Inflammatory macrophage treated with lipopolysaccharide for 1 hour (primary cell): ENCODE data around the gene KCNMB2.

Experiments
- DNase-seq, 2 donors: peaks; one replicate each; pipeline ENCODE4 v3.0.0-alpha.2; 2020 to 2022

KCNMB2 gene

DNA sequence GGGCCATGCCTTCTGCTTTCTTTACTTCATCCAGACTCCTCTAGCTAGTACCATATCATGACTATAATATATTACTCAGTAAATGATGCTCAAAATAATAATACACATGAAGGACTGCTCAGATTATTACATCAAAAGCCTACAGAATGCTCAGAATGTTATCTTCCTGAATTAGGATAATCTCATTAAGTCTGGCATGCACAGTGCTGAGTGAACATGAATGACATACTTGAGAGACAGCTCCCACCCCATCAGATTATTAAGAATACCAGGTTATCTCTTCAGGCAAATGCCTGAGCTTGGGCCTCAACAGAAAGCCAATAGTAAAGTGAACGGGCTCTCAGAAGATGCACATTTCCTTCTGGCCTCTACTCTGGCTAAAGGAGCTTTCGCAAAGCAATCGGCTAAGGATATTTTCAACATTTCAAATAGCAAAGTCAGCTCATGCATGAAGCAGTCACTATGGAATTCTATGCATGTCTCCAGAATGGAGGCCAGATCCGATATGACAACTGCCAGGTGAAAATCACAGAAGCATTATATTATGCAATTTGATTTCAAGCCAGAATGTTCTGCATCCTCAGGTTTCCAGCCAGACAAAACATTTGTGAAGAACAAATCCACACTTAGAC, 122.6 kb downstream of the KCNMB2 start:
- DNase-seq = no peak

GRCh38 chr3:178663201-178663934, 127.1 kb downstream of the KCNMB2 start:
- DNase-seq = no peak

GRCh38 chr3:178665747-178666146, 129.5 kb downstream of the KCNMB2 start:
- DNase-seq = no peak

DNA sequence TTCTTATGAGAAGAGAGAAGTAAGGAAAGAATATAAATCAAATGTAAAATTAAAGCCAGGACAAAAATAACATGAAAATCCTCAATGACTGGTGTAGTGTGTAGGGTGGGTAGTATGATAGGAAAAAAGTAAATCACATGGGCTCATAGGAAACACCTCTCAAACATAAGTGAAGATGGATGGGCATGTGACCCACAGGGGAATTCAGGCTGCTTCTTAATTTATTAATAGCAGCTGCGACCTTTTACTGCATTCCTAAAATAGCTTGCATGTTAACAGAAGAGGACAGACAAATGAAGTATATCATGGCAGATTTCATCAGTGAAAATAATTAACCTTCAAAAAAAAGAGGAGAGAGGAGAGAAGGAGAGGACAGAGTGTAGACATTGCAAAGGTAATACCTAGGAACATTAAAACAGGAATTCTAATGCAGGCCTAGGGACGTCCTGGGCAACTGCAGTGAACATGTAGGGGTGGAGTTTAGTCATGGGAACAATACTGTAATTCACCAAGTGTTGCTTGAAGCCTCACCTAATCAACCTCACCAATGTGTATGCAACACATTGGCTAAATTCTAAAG, 132.9 kb downstream of the KCNMB2 start:
- DNase-seq = no peak

DNA sequence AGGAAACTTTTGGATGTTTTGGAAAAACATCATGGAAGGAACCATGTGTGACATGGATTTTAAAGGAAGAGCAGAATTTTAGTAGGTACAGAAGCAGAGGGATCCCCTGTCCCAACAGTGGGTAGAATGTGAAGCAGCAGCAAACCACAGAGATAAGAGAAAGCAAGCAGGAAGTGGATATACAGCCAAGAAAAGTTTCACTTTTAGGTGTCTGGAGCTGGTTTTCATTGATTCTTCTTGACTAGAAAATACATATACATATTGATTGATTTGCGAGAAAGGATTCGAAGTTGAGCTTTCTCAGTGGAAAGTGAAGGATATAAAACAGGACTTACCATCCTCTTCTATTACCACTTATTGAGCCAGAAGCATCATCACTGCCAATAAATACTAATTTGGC, 133.5 kb downstream of the KCNMB2 start:
- no peak for DNase-seq

- no peak for DNase-seq
Observed at GRCh38 chr3:178671377-178671776, 135.1 kb downstream of the KCNMB2 start.

- no peak for DNase-seq
Observed at GRCh38 chr3:178671791-178672190, 135.6 kb downstream of the KCNMB2 start.

GRCh38 chr3:178672275-178672674, 136.0 kb downstream of the KCNMB2 start:
- DNase-seq = no peak

GRCh38 chr3:178673529-178673928, 137.3 kb downstream of the KCNMB2 start:
- DNase-seq = no peak

GRCh38 chr3:178676077-178676476, 139.8 kb downstream of the KCNMB2 start:
- DNase-seq = no peak

DNA sequence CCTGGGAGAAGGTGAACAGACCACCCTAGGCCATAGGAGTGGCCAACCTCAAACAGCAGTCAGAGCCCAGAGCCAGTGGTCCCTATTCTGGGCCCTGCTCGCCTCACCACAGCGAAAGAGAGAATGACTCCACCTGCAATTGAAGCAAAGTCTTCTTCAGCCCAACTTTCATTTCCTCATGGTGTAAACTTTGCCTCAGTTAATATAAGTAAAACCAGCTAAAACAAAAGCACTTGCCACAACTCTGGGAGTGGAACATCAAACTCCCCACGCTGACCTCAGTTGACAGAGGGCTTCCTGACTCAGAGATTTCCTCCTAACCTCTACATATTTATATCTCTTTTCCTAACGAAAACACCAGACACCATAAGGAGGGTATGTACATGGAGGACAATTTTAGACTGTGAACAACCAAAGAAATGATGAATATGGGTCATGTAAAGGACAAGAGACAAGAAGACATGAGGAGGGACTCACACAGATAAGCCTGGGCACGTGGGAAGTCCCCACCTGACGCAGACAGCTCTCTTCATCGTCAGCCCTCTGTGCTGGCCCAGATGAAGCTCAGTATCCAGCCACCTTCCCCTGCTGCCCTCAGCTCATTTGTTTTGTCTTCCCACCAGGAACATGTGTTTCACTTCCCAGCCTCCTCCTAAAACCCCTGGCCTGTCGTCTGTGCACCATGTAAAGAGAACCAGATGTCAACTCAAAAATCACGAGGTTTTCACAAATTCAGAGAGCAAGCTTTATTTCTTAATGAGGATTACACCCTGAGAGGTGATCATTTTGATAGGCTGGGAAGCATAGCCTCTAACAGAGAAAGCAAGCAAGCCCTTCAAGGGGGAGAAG, 140.9 kb downstream of the KCNMB2 start:
- no peak for DNase-seq

- DNase-seq = no peak
Observed at GRCh38 chr3:178677961-178678360, 141.7 kb downstream of the KCNMB2 start.

GRCh38 chr3:178680037-178680436, 143.8 kb downstream of the KCNMB2 start:
- no peak for DNase-seq

GRCh38 chr3:178680489-178680888, 144.3 kb downstream of the KCNMB2 start:
- no peak for DNase-seq

GRCh38 chr3:178684881-178685590, 148.8 kb downstream of the KCNMB2 start:
- no peak for DNase-seq

DNA sequence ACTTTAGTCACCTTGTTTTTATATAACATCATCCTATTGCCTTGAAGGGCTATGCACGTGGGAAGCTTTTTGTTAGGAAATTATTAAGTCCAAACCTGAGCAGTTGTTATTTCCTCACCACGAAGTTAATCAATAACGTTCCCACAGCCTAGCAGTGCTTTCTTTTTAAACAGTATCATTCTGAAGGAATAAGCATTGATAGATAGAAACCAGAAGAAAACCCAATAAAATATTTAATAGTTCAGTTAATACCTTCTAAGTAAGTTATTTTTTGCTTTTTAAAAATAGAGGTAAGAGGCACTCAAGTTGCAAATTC, 149.3 kb downstream of the KCNMB2 start:
- no peak for DNase-seq

DNA sequence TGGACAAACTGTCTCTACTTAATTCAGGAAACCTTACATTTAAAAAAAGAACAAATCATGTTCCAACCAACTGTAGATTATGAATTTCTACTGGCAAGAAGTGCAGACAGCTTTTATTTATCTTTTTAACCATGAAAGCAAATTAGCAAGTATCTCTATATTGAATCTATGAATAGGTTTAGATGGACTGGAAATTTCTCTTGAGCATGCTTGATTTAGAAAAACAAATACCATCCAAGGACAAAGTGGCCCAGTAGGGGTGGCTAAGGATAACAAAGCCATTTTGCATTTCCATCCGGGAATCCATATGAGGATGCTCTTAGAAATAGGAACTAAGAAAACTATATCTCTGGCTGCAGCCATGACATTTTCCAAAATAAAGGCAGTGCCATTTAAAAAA, 150.6 kb downstream of the KCNMB2 start:
- DNase-seq = no peak

GRCh38 chr3:178690571-178690970, 154.3 kb downstream of the KCNMB2 start:
- DNase-seq = no peak

DNA sequence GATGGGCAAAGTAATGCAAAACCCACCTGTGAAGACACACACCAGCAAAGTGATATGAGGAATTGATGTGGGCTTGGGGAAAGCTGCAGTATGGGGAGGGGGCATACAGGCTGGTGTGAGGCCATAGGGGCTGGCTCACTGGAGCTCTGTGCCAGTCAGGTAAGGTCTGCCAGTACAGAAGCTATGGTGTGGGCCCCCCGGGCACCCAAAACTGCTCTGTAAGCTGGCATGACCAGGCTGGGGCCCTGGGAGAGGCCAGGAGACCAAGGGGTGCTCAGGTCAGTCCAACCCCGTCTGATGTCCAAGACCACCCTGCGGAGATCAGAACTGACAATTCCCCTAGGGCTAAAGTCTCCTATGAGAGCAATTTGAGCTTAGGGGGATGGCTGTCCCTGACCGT, 163.1 kb downstream of the KCNMB2 start:
- DNase-seq = no peak

GRCh38 chr3:178699810-178700209, 163.6 kb downstream of the KCNMB2 start:
- no peak for DNase-seq

DNA sequence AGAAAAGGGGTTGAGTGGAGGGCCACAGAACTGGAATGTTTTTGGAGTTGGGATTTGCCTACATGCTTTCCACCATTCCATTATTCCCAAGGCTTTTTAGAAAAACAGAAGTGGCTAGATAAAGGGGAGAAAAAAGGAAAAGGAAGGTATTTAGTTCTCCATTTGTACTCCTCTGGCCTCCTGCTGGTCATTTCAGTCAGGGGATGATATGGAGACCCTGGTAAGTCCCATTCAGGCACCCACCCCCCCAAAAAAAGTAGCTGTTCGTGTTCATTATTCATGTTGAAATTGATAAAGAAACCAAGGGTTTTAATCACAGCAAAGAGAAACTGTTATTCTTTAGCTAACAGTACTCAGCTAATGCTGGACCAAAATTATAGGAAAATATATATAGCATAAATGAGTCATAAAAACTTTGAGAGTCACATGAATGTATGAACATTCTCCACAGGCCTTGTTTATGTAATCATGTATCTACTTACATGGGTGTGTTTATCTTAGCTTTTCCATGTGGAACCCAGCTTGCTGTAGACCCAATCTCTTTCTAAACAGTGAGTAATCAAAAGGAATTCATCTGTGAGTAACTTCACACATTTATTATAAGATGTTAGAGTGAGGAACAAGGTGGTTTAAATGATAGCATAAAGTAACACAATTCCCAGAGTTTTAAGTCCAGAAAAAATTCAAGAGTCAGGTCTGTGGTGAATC, 167.2 kb downstream of the KCNMB2 start:
- no peak for DNase-seq

GRCh38 chr3:178705925-178706324, 169.7 kb downstream of the KCNMB2 start:
- no peak for DNase-seq
